GM12878 (cell line): ENCODE results near the gene ZNF385C. TPM values are rescaled to one million over a fixed set of nuclear protein-coding genes. Genes with fewer than 3 reads are reported as not detected.

Experiments used
- ATAC-seq: fragments of 200-7000 bp; cut with Tn5 transposase; 3 replicates; pipeline ENCODE4 v1.9.1; 2020; ENCODE audit warnings: mild to moderate bottlenecking, moderate library complexity
- BruUV-seq: library from RNA; stranded (reverse); fragments of 400-500 nt; replicated peaks from 2 replicates; lab custom pipeline; 2021; lab: Mats Ljungman, UMichigan
- CTCF ChIA-PET: fragments of 300-600 bp; sonication (Branson Sonifier 250); formaldehyde crosslinking; extraction: SDS; loops from one replicate; lab custom pipeline; 2021; ENCODE audit warnings: inconsistent platforms; lab: Yijun Ruan, JAX
- POLR2A ChIA-PET: fragments of 350-600 bp; formaldehyde crosslinking; extraction: SDS; loops from one replicate; lab custom pipeline; 2021; ENCODE audit warnings: inconsistent platforms; lab: Charles Lee
- RAD21 ChIA-PET: fragments of 300-600 bp; sonication (Branson Sonifier 250); formaldehyde crosslinking; loops from one replicate; lab custom pipeline; 2023; ENCODE audit warnings: antibody characterized with exemption; ENCODE audit not compliant: unreplicated experiment; lab: Charles Lee
- SMC1A ChIA-PET: fragments of 300-600 bp; sonication (Branson Sonifier 250); formaldehyde crosslinking; loops from one replicate; lab custom pipeline; 2023; ENCODE audit not compliant: unreplicated experiment, uncharacterized antibody; lab: Charles Lee
- DNase-seq: peaks from one replicate; pipeline ENCODE4 v3.0.0-alpha.2; 2011; ENCODE audit warnings: low read depth, low spot score
- FAIRE-seq: peaks from 3 replicates; lab custom pipeline; 2011; peaks lifted over from hg19 to GRCh38; lab: Jason Lieb, UNC
- H2AFZ ChIP-seq: 2 replicates; pipeline ENCODE4 v1.6.0; 2011; ENCODE audit warnings: low read depth, low read length, control low read depth; ENCODE audit not compliant: control insufficient read depth
- H3K27ac ChIP-seq: 2 replicates; pipeline ENCODE4 v1.5.1; 2011; ENCODE audit warnings: control low read depth; ENCODE audit not compliant: control insufficient read depth, insufficient read depth
- H3K27me3 ChIP-seq, 2 experiments: replicated peaks in 1 of 2; 2 replicates each; pipeline versions ENCODE4 v1.6.0 to v1.6.1; 2011; ENCODE audit warnings: low read length in 1 of 2; ENCODE audit not compliant: control insufficient read depth in 2 of 2, insufficient read depth in 2 of 2
- H3K36me3 ChIP-seq, 2 experiments: 2 replicates each; pipeline ENCODE4 v1.5.1; 2011; ENCODE audit warnings: low read length in 1 of 2; ENCODE audit not compliant: control insufficient read depth in 2 of 2, insufficient read depth in 2 of 2
- H3K4me1 ChIP-seq: 2 replicates; pipeline ENCODE4 v1.6.1; 2011; ENCODE audit warnings: mild to moderate bottlenecking, low read length, moderate library complexity, mixed read lengths; ENCODE audit not compliant: control insufficient read depth, insufficient read depth
- H3K4me2 ChIP-seq: 2 replicates; pipeline ENCODE4 v1.6.0; 2011; ENCODE audit warnings: control low read depth; ENCODE audit not compliant: control insufficient read depth, insufficient read depth
- H3K4me3 ChIP-seq: fragments of 200-600 bp; sonication (generic); 2 replicates; pipeline ENCODE4 v1.5.1; 2016
- H3K79me2 ChIP-seq: 2 replicates; pipeline ENCODE4 v1.6.0; 2011; ENCODE audit warnings: low read length; ENCODE audit not compliant: control insufficient read depth, insufficient read depth
- H3K9ac ChIP-seq: 2 replicates; pipeline ENCODE4 v1.8.0; 2011; ENCODE audit warnings: low read length, control low read depth, mixed read lengths; ENCODE audit not compliant: control insufficient read depth, insufficient read depth
- H3K9me3 ChIP-seq: replicated peaks from 3 replicates; pipeline ENCODE4 v1.5.1; 2011; ENCODE audit warnings: mild to moderate bottlenecking, low read length; ENCODE audit not compliant: control insufficient read depth, insufficient read depth
- H4K20me1 ChIP-seq: 2 replicates; pipeline ENCODE4 v1.6.0; 2011; ENCODE audit not compliant: control insufficient read depth, insufficient read depth
- BHLHE40 ChIP-seq, 2 experiments: fragments of 450-650 bp in 1 of 2; IDR thresholded peaks; 2 replicates each; pipeline ENCODE4 v1.6.1; 2011 to 2017; ENCODE audit warnings: low read depth in 2 of 2, borderline replicate concordance in 1 of 2, improper control_type of control experiment in 1 of 2, low read length in 1 of 2, mild to moderate bottlenecking in 1 of 2
- CBFB ChIP-seq: IDR thresholded peaks from 2 replicates; pipeline ENCODE4 v1.6.1; 2016; ENCODE audit warnings: antibody characterized with exemption, low read depth
- CUX1 ChIP-seq: IDR thresholded peaks from 2 replicates; pipeline ENCODE4 v1.6.1; 2012; ENCODE audit warnings: improper control_type of control experiment, low read depth, low read length; ENCODE audit not compliant: insufficient replicate concordance
- FOXM1 ChIP-seq: IDR thresholded peaks from 2 replicates; pipeline ENCODE4 v1.6.1; 2012; ENCODE audit warnings: low read depth, mild to moderate bottlenecking, inconsistent platforms, low read length, moderate library complexity
- GABPA ChIP-seq: IDR thresholded peaks from 2 replicates; pipeline ENCODE4 v1.6.1; 2014; ENCODE audit warnings: antibody characterized with exemption, low read depth, mild to moderate bottlenecking, inconsistent platforms
- KLF5 ChIP-seq: fragments of 450-650 bp; IDR thresholded peaks from 2 replicates; pipeline ENCODE4 v1.6.1; 2014; ENCODE audit warnings: mild to moderate bottlenecking; ENCODE audit not compliant: partially characterized antibody
- NFYB ChIP-seq: IDR thresholded peaks from 2 replicates; pipeline ENCODE4 v1.6.1; 2011; ENCODE audit warnings: low read depth, mild to moderate bottlenecking, low read length, improper control_type of control experiment, moderate library complexity; ENCODE audit not compliant: insufficient read depth
- NR2C1 ChIP-seq: fragments of 450-650 bp; IDR thresholded peaks from 2 replicates; pipeline ENCODE4 v1.6.1; 2017; ENCODE audit warnings: antibody characterized with exemption, mild to moderate bottlenecking, moderate library complexity
- RBBP5 ChIP-seq: fragments of 200-600 bp; sonication (generic); conservative IDR thresholded peaks from 2 replicates; pipeline ENCODE4 v1.6.1; 2016
- SIN3A ChIP-seq: IDR thresholded peaks from 2 replicates; pipeline ENCODE4 v1.6.1; 2012; ENCODE audit warnings: low read depth, low read length, improper control_type of control experiment
- SMAD1 ChIP-seq: fragments of 450-650 bp; IDR thresholded peaks from 2 replicates; pipeline ENCODE4 v1.6.1; 2018; ENCODE audit warnings: mild to moderate bottlenecking, low read depth; ENCODE audit not compliant: partially characterized antibody
- TARDBP ChIP-seq: IDR thresholded peaks from 2 replicates; pipeline ENCODE4 v1.6.1; 2016; ENCODE audit warnings: borderline replicate concordance
- ZNF217 ChIP-seq: fragments of 450-650 bp; IDR thresholded peaks from 2 replicates; pipeline ENCODE4 v1.6.1; 2017; ENCODE audit warnings: antibody characterized with exemption, mild to moderate bottlenecking
- WGBS: methylation state at CpG from one replicate; pipeline ENCODE4 v1.1.6; 2016; ENCODE audit warnings: low lambda C conversion rate; ENCODE audit not compliant: insufficient replicate concordance, insufficient coverage; ENCODE audit errors: missing lambda C conversion rate; 5-methylcytosine and 5-hydroxymethylcytosine counted together
- in situ Hi-C: fragments of 300-500 bp; cut with MboI; formaldehyde crosslinking; loops from 9 replicates; pipeline ENCODE4 v1.14.3; 2018; ENCODE audit warnings: mixed read lengths
- intact Hi-C: fragments of 100-400 bp; cut with micrococcal nuclease; formaldehyde crosslinking; loops from one replicate; pipeline ENCODE4 v1.14.2; 2022; ENCODE audit not compliant: unreplicated experiment
- polyA plus RNA-seq, 11 experiments: library from polyadenylated mRNA; depleted of rRNA in 4 of 11; unstranded in 6 of 11; stranded (reverse) in 5 of 11; fragments of >200 nt; fragmentation: Nextera tagmentation in 4 of 11; fragmentation: Illumina TruSeq in 1 of 11; extraction: Ambion mirVana in 4 of 11; extraction: Trizol in 1 of 11; gene quantifications; 1 replicate in 1 of 11; 2 replicates in 10 of 11; pipeline versions ENCODE4 v1.2.1 to v1.2.3, GENCODE V29; 2011 to 2016; ENCODE audit warnings: inconsistent platforms in 2 of 11, missing spikeins in 2 of 11, low read depth in 1 of 11
- total RNA-seq, 4 experiments: library from RNA; depleted of rRNA in 3 of 4; stranded (reverse); fragments of >200 nt in 3 of 4; fragmentation: Illumina TruSeq in 1 of 4; extraction: Trizol in 1 of 4; gene quantifications; 2 replicates each; pipeline versions ENCODE4 v1.2.1 to v1.2.3, GENCODE V29; 2013 to 2021
- TF ChIP-seq, protein P1 (sequence below): fragments of 150-350 bp; IDR thresholded peaks from 2 replicates; pipeline ENCODE4 v1.6.1; 2014; ENCODE audit warnings: mild to moderate bottlenecking, low read depth, low read length

The ZNF385C gene
- total and polyA plus RNA-seq, 10 of the 15 experiments (the other 5 are each of a cell fraction or from before 2014, with no cell fraction given): 0.06 to 0.20 (median 0.07) TPM; not detected in 5

- no peak for TF ChIP-seq CUX1
These were observed 9.6 kb upstream of the ZNF385C start (continued) for GRCh38 chr17:42107597-42108576.

- SMC1A ChIA-PET: no interaction called here
- in situ Hi-C loops (no loop called here), intact Hi-C loops (no loop called here)
- no peaks in the 10 kb centered on the region for H3K27me3 ChIP-seq
- BruUV-seq: no TSS peak
- TF ChIP-seq GABPA (no peak), ZNF217 (no peak), NFYB (no peak), SMAD1 (no peak), KLF5 (no peak), TARDBP (no peak), SIN3A (no peak), NR2C1 (no peak), RBBP5 (no peak), BHLHE40 (IDR thresholded peaks at IDR 0.05; ENCODE audit: borderline replicate concordance in 1 of 2, low read depth in 2 of 2, low read length in 1 of 2) (no peak), FOXM1 (no peak), CBFB (no peak)
- TF ChIP-seq, protein P1, sequence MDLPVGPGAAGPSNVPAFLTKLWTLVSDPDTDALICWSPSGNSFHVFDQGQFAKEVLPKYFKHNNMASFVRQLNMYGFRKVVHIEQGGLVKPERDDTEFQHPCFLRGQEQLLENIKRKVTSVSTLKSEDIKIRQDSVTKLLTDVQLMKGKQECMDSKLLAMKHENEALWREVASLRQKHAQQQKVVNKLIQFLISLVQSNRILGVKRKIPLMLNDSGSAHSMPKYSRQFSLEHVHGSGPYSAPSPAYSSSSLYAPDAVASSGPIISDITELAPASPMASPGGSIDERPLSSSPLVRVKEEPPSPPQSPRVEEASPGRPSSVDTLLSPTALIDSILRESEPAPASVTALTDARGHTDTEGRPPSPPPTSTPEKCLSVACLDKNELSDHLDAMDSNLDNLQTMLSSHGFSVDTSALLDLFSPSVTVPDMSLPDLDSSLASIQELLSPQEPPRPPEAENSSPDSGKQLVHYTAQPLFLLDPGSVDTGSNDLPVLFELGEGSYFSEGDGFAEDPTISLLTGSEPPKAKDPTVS: no peak
- POLR2A ChIA-PET: interaction anchor here (0.7 to 1.4 kb wide), 5 partner anchors 10 to 1622 kb away, joined by 3 to 5 read pairs (median 3); partner anchors contain the start of gene NKIRAS2
- peaks cover 11% of the 10 kb centered on the region for H3K79me2 ChIP-seq
- WGBS: 78% methylated on average over 6 of the region's 6 CpGs
- no peak overlapping the region for H3K4me3 ChIP-seq
- no peak overlapping the region for H2AFZ ChIP-seq
- CTCF ChIA-PET: interaction anchor here (0.6 to 2.0 kb wide), 13 partner anchors 9 to 144 kb away, joined by 3 to 10 read pairs (median 3); partner anchors contain the start of genes KAT2A, KCNH4 and ZNF385C
- DNase-seq (no peak), FAIRE-seq (no peak), ATAC-seq (no peak)
- H3K27ac ChIP-seq: no peak overlapping the region
- no peaks in the 10 kb centered on the region for H3K9me3 ChIP-seq
- RAD21 ChIA-PET: interaction anchor here (1.2 kb wide), 1 partner anchor 13 kb away, joined by 6 read pairs; the partner anchor contains the start of gene KAT2A
- H3K36me3 ChIP-seq: peaks cover 0 to 2% of the 10 kb centered on the region in 2 experiments; a peak in 1 of 4 replicates
- H3K9ac ChIP-seq: no peak overlapping the region
- H3K4me2 ChIP-seq: no peak overlapping the region
- H4K20me1 ChIP-seq: no peaks in the 10 kb centered on the region
- H3K4me1 ChIP-seq: peaks cover 11% of the 10 kb centered on the region
These were observed 8.9 kb upstream of the ZNF385C start for GRCh38 chr17:42107124-42107523.
